GM12878 (cell line): ENCODE data around the gene HOXC13. TPM values are rescaled to one million over a fixed set of nuclear protein-coding genes. Genes with fewer than 3 reads are reported as not detected.

ENCODE experiments used
- ATAC-seq: fragments of 200-7000 bp; cut with Tn5 transposase; 3 replicates; pipeline ENCODE4 v1.9.1; 2020; ENCODE audit warnings: mild to moderate bottlenecking, moderate library complexity
- BruUV-seq: library from RNA; stranded (reverse); fragments of 400-500 nt; replicated peaks from 2 replicates; lab custom pipeline; 2021; lab: Mats Ljungman, UMichigan
- CTCF ChIA-PET: fragments of 300-600 bp; sonication (Branson Sonifier 250); formaldehyde crosslinking; extraction: SDS; loops from one replicate; lab custom pipeline; 2021; ENCODE audit warnings: inconsistent platforms; lab: Yijun Ruan, JAX
- POLR2A ChIA-PET: fragments of 350-600 bp; formaldehyde crosslinking; extraction: SDS; loops from one replicate; lab custom pipeline; 2021; ENCODE audit warnings: inconsistent platforms; lab: Charles Lee
- RAD21 ChIA-PET: fragments of 300-600 bp; sonication (Branson Sonifier 250); formaldehyde crosslinking; loops from one replicate; lab custom pipeline; 2023; ENCODE audit warnings: antibody characterized with exemption; ENCODE audit not compliant: unreplicated experiment; lab: Charles Lee
- SMC1A ChIA-PET: fragments of 300-600 bp; sonication (Branson Sonifier 250); formaldehyde crosslinking; loops from one replicate; lab custom pipeline; 2023; ENCODE audit not compliant: unreplicated experiment, uncharacterized antibody; lab: Charles Lee
- DNase-seq: peaks from one replicate; pipeline ENCODE4 v3.0.0-alpha.2; 2011; ENCODE audit warnings: low read depth, low spot score
- FAIRE-seq: peaks from 3 replicates; lab custom pipeline; 2011; peaks lifted over from hg19 to GRCh38; lab: Jason Lieb, UNC
- H2AFZ ChIP-seq: 2 replicates; pipeline ENCODE4 v1.6.0; 2011; ENCODE audit warnings: low read depth, low read length, control low read depth; ENCODE audit not compliant: control insufficient read depth
- H3K27ac ChIP-seq: 2 replicates; pipeline ENCODE4 v1.5.1; 2011; ENCODE audit warnings: control low read depth; ENCODE audit not compliant: control insufficient read depth, insufficient read depth
- H3K27me3 ChIP-seq, 2 experiments: replicated peaks in 1 of 2; 2 replicates each; pipeline versions ENCODE4 v1.6.0 to v1.6.1; 2011; ENCODE audit warnings: low read length in 1 of 2; ENCODE audit not compliant: control insufficient read depth in 2 of 2, insufficient read depth in 2 of 2
- H3K36me3 ChIP-seq, 2 experiments: 2 replicates each; pipeline ENCODE4 v1.5.1; 2011; ENCODE audit warnings: low read length in 1 of 2; ENCODE audit not compliant: control insufficient read depth in 2 of 2, insufficient read depth in 2 of 2
- H3K4me1 ChIP-seq: 2 replicates; pipeline ENCODE4 v1.6.1; 2011; ENCODE audit warnings: mild to moderate bottlenecking, low read length, moderate library complexity, mixed read lengths; ENCODE audit not compliant: control insufficient read depth, insufficient read depth
- H3K4me2 ChIP-seq: 2 replicates; pipeline ENCODE4 v1.6.0; 2011; ENCODE audit warnings: control low read depth; ENCODE audit not compliant: control insufficient read depth, insufficient read depth
- H3K4me3 ChIP-seq: fragments of 200-600 bp; sonication (generic); 2 replicates; pipeline ENCODE4 v1.5.1; 2016
- H3K79me2 ChIP-seq: 2 replicates; pipeline ENCODE4 v1.6.0; 2011; ENCODE audit warnings: low read length; ENCODE audit not compliant: control insufficient read depth, insufficient read depth
- H3K9ac ChIP-seq: 2 replicates; pipeline ENCODE4 v1.8.0; 2011; ENCODE audit warnings: low read length, control low read depth, mixed read lengths; ENCODE audit not compliant: control insufficient read depth, insufficient read depth
- H3K9me3 ChIP-seq: replicated peaks from 3 replicates; pipeline ENCODE4 v1.5.1; 2011; ENCODE audit warnings: mild to moderate bottlenecking, low read length; ENCODE audit not compliant: control insufficient read depth, insufficient read depth
- H4K20me1 ChIP-seq: 2 replicates; pipeline ENCODE4 v1.6.0; 2011; ENCODE audit not compliant: control insufficient read depth, insufficient read depth
- CHD1 ChIP-seq: IDR thresholded peaks from 2 replicates; pipeline ENCODE4 v1.6.1; 2012; ENCODE audit warnings: low read depth, low read length, improper control_type of control experiment
- DPF2 ChIP-seq: fragments of 450-650 bp; IDR thresholded peaks from 2 replicates; pipeline ENCODE4 v1.6.1; 2017; ENCODE audit warnings: mild to moderate bottlenecking
- HCFC1 ChIP-seq: fragments of 150-350 bp; IDR thresholded peaks from 2 replicates; pipeline ENCODE4 v1.6.1; 2014; ENCODE audit warnings: low read length
- HDAC6 ChIP-seq: fragments of 200-600 bp; sonication (generic); IDR thresholded peaks from one replicate; pipeline ENCODE4 v1.8.0; 2017; ENCODE audit warnings: antibody characterized with exemption; ENCODE audit not compliant: unreplicated experiment
- IKZF2 ChIP-seq, 2 experiments: fragments of 450-650 bp; IDR thresholded peaks; 2 replicates each; pipeline ENCODE4 v1.6.1; 2017; ENCODE audit warnings: mild to moderate bottlenecking in 2 of 2, moderate library complexity in 2 of 2
- IRF4 ChIP-seq: IDR thresholded peaks from 2 replicates; pipeline ENCODE4 v1.6.1; 2011; ENCODE audit warnings: low read depth, low read length
- RB1 ChIP-seq: fragments of 450-650 bp; formaldehyde crosslinking; IDR thresholded peaks from 2 replicates; pipeline ENCODE4 v1.6.1; 2017; ENCODE audit warnings: mild to moderate bottlenecking, borderline replicate concordance
- STAT1 ChIP-seq: fragments of 450-650 bp; conservative IDR thresholded peaks from 2 replicates; pipeline ENCODE4 v1.6.1; 2014; ENCODE audit warnings: antibody characterized with exemption, mild to moderate bottlenecking
- STAT3 ChIP-seq: IDR thresholded peaks from 2 replicates; pipeline ENCODE4 v1.6.1; 2011; ENCODE audit warnings: low read depth, low read length, improper control_type of control experiment
- WRNIP1 ChIP-seq: IDR thresholded peaks from 2 replicates; pipeline ENCODE4 v1.6.1; 2011; ENCODE audit warnings: low read depth, low read length, improper control_type of control experiment, borderline replicate concordance
- WGBS: methylation state at CpG from one replicate; pipeline ENCODE4 v1.1.6; 2016; ENCODE audit warnings: low lambda C conversion rate; ENCODE audit not compliant: insufficient replicate concordance, insufficient coverage; ENCODE audit errors: missing lambda C conversion rate; 5-methylcytosine and 5-hydroxymethylcytosine counted together
- in situ Hi-C: fragments of 300-500 bp; cut with MboI; formaldehyde crosslinking; loops from 9 replicates; pipeline ENCODE4 v1.14.3; 2018; ENCODE audit warnings: mixed read lengths
- intact Hi-C: fragments of 100-400 bp; cut with micrococcal nuclease; formaldehyde crosslinking; loops from one replicate; pipeline ENCODE4 v1.14.2; 2022; ENCODE audit not compliant: unreplicated experiment
- polyA plus RNA-seq, 11 experiments: library from polyadenylated mRNA; depleted of rRNA in 4 of 11; unstranded in 6 of 11; stranded (reverse) in 5 of 11; fragments of >200 nt; fragmentation: Nextera tagmentation in 4 of 11; fragmentation: Illumina TruSeq in 1 of 11; extraction: Ambion mirVana in 4 of 11; extraction: Trizol in 1 of 11; gene quantifications; 1 replicate in 1 of 11; 2 replicates in 10 of 11; pipeline versions ENCODE4 v1.2.1 to v1.2.3, GENCODE V29; 2011 to 2016; ENCODE audit warnings: inconsistent platforms in 2 of 11, missing spikeins in 2 of 11, low read depth in 1 of 11
- total RNA-seq, 4 experiments: library from RNA; depleted of rRNA in 3 of 4; stranded (reverse); fragments of >200 nt in 3 of 4; fragmentation: Illumina TruSeq in 1 of 4; extraction: Trizol in 1 of 4; gene quantifications; 2 replicates each; pipeline versions ENCODE4 v1.2.1 to v1.2.3, GENCODE V29; 2013 to 2021
- TF ChIP-seq, protein P1 (sequence below): fragments of 450-650 bp; formaldehyde crosslinking; IDR thresholded peaks from 2 replicates; pipeline ENCODE4 v1.4.0; 2020; ENCODE audit warnings: mild to moderate bottlenecking, moderate library complexity
- TF ChIP-seq, protein P2 (sequence below): fragments of 450-650 bp; IDR thresholded peaks from 2 replicates; pipeline ENCODE4 v1.6.1; 2017; ENCODE audit warnings: mild to moderate bottlenecking, moderate library complexity

Gene HOXC13
- total and polyA plus RNA-seq, 10 of the 15 experiments (the other 5 are each of a cell fraction or from before 2014, with no cell fraction given): not detected

DNA sequence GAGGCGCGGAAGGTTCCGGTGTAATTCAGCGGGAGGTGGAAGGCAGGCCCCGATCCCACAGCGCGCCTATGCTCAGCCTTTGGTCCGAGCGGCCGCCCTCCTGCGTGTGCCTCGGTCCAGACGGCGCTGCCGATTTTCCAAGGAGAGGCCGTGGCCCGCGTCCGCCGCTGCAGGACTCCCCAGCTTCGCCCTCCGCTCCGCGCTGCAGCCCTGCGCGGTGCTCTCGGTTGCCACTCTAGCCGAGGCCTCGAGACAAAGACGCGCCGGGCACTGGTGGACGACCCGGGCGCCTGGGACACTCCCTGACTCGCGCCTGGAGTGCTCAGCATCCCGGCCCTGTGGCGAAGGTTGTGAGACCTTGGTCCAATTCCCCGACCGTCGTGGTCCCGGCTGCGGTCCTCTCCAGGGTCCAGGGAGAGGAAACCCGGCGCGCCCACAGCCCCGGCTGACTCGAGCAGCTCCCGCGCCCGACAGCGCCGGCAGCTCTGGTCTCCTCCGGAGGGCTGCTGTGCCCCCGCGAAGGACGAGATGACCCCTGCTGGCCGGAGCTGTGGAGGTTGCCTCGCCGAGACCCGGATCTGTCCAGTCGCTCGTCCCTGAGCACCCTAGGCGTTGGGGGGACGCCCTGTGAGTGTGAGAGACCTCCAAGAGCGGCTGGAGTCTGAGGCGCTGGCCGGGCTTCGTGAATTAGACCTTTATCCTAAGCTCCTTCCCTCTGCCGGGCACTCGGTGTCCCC lies 22.6 kb downstream of the HOXC13 start:
- Histone ChIP-seq H3K9ac (no peak overlapping the region), H3K4me3 (no peak overlapping the region), H3K9me3 (no peaks in the 10 kb centered on the region), H3K4me1 (no peaks in the 10 kb centered on the region), H3K36me3 (no peaks in the 10 kb centered on the region), H3K4me2 (no peak overlapping the region), H3K27ac (no peak overlapping the region), H3K27me3 (peaks cover 31 to 67% of the 10 kb centered on the region in 2 experiments), H3K79me2 (no peaks in the 10 kb centered on the region), H2AFZ (no peak overlapping the region), H4K20me1 (no peaks in the 10 kb centered on the region)
- DNase-seq (no peak), FAIRE-seq (no peak), ATAC-seq (no peak)
- ChIA-PET RAD21 (no interaction called here), SMC1A (no interaction called here), CTCF (no interaction called here), POLR2A (no interaction called here)
- intact Hi-C loops: no loop called here
- TF ChIP-seq STAT1 (no peak), CHD1 (no peak), DPF2 (no peak), IKZF2 (IDR thresholded peaks at IDR 0.05) (no peak), WRNIP1 (no peak), HDAC6 (no peak), IRF4 (no peak), STAT3 (no peak), HCFC1 (no peak), RB1 (no peak)
- TF ChIP-seq, protein P1, sequence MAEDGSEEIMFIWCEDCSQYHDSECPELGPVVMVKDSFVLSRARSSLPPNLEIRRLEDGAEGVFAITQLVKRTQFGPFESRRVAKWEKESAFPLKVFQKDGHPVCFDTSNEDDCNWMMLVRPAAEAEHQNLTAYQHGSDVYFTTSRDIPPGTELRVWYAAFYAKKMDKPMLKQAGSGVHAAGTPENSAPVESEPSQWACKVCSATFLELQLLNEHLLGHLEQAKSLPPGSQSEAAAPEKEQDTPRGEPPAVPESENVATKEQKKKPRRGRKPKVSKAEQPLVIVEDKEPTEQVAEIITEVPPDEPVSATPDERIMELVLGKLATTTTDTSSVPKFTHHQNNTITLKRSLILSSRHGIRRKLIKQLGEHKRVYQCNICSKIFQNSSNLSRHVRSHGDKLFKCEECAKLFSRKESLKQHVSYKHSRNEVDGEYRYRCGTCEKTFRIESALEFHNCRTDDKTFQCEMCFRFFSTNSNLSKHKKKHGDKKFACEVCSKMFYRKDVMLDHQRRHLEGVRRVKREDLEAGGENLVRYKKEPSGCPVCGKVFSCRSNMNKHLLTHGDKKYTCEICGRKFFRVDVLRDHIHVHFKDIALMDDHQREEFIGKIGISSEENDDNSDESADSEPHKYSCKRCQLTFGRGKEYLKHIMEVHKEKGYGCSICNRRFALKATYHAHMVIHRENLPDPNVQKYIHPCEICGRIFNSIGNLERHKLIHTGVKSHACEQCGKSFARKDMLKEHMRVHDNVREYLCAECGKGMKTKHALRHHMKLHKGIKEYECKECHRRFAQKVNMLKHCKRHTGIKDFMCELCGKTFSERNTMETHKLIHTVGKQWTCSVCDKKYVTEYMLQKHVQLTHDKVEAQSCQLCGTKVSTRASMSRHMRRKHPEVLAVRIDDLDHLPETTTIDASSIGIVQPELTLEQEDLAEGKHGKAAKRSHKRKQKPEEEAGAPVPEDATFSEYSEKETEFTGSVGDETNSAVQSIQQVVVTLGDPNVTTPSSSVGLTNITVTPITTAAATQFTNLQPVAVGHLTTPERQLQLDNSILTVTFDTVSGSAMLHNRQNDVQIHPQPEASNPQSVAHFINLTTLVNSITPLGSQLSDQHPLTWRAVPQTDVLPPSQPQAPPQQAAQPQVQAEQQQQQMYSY (CRISPR knock-in tag): no peak
- TF ChIP-seq, protein P2, sequence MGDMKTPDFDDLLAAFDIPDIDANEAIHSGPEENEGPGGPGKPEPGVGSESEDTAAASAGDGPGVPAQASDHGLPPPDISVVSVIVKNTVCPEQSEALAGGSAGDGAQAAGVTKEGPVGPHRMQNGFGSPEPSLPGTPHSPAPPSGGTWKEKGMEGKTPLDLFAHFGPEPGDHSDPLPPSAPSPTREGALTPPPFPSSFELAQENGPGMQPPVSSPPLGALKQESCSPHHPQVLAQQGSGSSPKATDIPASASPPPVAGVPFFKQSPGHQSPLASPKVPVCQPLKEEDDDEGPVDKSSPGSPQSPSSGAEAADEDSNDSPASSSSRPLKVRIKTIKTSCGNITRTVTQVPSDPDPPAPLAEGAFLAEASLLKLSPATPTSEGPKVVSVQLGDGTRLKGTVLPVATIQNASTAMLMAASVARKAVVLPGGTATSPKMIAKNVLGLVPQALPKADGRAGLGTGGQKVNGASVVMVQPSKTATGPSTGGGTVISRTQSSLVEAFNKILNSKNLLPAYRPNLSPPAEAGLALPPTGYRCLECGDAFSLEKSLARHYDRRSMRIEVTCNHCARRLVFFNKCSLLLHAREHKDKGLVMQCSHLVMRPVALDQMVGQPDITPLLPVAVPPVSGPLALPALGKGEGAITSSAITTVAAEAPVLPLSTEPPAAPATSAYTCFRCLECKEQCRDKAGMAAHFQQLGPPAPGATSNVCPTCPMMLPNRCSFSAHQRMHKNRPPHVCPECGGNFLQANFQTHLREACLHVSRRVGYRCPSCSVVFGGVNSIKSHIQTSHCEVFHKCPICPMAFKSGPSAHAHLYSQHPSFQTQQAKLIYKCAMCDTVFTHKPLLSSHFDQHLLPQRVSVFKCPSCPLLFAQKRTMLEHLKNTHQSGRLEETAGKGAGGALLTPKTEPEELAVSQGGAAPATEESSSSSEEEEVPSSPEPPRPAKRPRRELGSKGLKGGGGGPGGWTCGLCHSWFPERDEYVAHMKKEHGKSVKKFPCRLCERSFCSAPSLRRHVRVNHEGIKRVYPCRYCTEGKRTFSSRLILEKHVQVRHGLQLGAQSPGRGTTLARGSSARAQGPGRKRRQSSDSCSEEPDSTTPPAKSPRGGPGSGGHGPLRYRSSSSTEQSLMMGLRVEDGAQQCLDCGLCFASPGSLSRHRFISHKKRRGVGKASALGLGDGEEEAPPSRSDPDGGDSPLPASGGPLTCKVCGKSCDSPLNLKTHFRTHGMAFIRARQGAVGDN: no peak
- BruUV-seq: no TSS peak
- 30% methylated on average over 69 of the region's 72 CpGs for WGBS
- in situ Hi-C loops: no loop called here
